ENCODE measurements around the gene DAPK2.

Gene DAPK2

GRCh38 chr15:64024172-64025050 is 21.9 kb downstream of the DAPK2 start:
- DNase-seq (ENCODE audit: low read depth in 2 of 2) = no peak

DNA sequence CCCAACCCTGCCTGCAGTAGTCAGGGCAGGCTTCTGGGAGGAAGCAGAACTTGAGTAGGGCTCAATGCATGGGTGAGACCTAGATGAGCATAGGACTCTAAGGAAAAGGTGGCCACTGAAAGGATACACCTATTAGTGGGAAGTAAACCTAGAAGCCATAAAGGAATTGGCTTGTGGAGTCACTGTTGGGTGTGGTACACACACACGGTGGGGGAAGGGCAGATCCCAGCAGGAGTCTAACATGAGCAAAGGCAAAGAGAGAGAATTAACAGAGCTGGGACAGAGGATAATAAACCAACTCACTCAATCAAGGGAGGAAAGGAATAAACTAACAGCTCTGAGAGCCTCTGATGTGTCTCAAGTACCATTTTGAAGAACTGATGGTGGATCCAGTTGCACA is 23.1 kb downstream of the DAPK2 start:
- DNase-seq (ENCODE audit: low read depth in 2 of 2) = no peak

GRCh38 chr15:64022571-64022970 is 23.7 kb downstream of the DAPK2 start:
- DNase-seq (ENCODE audit: low read depth in 2 of 2) = no peak

GRCh38 chr15:64019764-64020163 is 26.5 kb downstream of the DAPK2 start:
- DNase-seq (ENCODE audit: low read depth in 2 of 2) = no peak

- DNase-seq (ENCODE audit: low read depth in 2 of 2) = no peak
Observed at GRCh38 chr15:64017591-64018163, 28.6 kb downstream of the DAPK2 start.

GRCh38 chr15:64017082-64017588 is 29.1 kb downstream of the DAPK2 start:
- DNase-seq (ENCODE audit: low read depth in 2 of 2) = no peak

GRCh38 chr15:64016257-64016656 is 30.0 kb downstream of the DAPK2 start:
- DNase-seq (ENCODE audit: low read depth in 2 of 2) = no peak

GRCh38 chr15:64014995-64015394 is 31.3 kb downstream of the DAPK2 start:
- DNase-seq (ENCODE audit: low read depth in 2 of 2) = no peak

GRCh38 chr15:64013179-64014062 is 32.9 kb downstream of the DAPK2 start:
- no peak for DNase-seq (ENCODE audit: low read depth in 2 of 2)

- no peak for DNase-seq (ENCODE audit: low read depth in 2 of 2)
Observed at GRCh38 chr15:64011736-64012135, 34.5 kb downstream of the DAPK2 start.

DNA sequence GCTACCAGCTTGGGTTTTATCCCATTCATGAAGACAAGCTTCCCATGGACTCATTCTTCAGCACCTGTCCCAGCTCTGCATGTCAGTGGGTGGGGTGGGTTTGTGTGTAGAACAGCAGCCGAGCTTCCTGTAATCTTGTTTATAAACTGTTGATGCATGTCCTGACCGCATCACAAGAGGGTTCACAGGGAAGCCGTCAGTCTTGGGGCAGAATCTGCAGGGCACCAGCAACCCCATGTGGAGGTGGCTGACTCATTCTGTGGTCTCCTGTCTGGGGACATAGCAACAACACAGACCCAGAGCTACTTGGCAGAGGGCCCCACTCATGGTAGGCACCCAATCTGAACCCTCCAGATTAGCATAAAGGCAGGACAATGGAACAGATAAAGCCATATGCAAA is 35.6 kb downstream of the DAPK2 start:
- peak; percentile 22 to 72 for DNase-seq (ENCODE audit: low read depth in 2 of 2)

- DNase-seq (ENCODE audit: low read depth in 2 of 2) = peak in 1 of 2 donors; percentile 34
Observed at GRCh38 chr15:64009798-64010261, 36.5 kb downstream of the DAPK2 start.

DNA sequence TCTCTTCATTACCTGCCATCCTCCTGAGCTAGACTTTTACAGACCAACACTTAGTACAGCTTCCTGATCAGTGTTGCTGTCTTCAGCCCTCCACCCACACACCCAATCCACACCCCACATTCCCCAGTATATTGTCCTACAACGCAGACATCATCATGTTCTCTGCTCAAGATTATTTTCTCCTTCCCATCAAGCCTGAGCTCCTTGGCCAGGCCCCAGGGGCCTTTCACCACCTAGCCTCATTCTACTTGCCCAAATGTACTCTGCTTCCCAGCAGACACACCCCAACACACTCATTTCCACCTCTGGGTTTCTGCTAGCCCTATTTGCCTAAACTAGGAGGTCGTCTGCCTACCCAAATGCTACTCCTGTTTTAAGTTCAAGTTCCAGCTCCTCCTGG is 37.0 kb downstream of the DAPK2 start:
- no peak for DNase-seq (ENCODE audit: low read depth in 2 of 2)

- no peak for DNase-seq (ENCODE audit: low read depth in 2 of 2)
Observed at GRCh38 chr15:64008177-64008576, 38.1 kb downstream of the DAPK2 start.

DNA sequence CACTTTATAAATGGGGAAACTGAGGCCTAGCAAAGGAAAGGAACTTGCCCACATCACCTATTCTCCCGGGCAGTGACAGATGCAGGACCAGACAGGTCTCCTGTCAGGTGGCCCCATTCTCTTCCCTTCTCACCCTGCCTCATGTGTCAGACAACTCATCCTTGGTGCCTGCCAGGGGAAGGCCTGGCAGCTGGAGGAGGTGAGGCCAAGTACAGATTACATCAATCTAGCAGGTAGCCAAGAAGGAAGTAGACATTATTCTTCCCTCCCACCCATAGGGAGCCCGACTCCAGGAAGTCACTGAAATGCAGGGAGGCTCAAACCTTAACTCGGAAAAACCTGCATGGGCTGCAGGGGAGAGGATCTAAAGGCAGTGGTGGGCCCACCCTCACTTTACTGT is 39.6 kb downstream of the DAPK2 start:
- DNase-seq (ENCODE audit: low read depth in 2 of 2) = no peak

DNA sequence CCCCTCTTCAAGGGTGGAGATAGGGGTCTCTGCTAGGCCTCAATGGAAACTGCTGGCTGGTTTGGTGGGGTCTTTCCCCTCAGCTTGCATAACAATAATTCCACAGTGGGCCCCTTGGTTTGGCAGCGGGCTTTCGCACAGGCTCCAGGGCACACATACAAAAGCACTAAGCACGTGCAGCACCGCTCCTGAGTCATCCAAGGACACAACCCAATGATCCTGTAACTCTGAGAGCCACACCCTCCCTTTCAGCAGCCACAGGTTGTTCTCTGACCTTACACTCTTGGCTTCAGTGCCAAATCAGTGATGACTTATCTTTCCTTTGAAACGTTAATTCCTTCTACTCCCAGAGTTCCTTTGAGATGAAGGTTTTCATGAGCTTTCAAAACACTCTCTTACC is 41.7 kb downstream of the DAPK2 start:
- no peak for DNase-seq (ENCODE audit: low read depth in 2 of 2)

DNA sequence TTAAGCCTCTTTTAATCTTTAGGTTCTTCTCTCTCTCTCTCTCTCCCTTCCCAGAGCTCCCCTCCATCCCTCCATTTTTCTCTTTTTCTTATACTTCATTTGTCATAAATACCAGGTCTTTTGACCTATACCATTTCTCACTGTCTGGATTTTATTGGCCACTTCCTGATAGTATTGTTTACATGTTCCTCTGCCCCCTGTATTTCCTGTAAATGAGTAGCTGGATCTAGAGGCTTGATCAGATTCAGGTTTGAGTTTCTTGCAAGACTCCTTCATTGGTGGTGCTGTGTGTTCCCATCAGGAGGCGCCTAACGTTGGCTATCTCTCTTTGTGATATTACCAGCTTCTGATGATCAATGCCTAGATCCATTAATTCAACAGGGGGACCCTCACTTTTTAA is 42.2 kb downstream of the DAPK2 start:
- no peak for DNase-seq (ENCODE audit: low read depth in 2 of 2)

DNA sequence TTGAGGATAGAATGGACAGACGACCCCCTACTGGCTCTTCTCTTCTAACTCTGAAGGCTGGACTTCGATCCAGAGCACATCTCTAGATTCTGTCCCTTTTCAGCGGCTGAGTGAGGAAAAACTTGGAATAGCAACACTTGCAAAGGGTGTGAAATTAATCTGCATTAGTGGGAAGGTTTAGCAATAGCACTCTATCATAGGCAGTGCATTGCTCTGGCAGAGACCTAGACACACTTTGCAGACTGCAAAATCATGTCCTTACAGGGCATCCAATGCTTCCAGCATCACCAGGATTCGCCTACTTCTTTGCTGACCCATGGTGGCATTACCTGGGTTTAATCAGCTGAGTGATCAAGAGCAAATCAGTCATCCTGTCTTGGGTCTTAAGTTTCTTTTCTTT is 43.1 kb downstream of the DAPK2 start:
- DNase-seq (ENCODE audit: low read depth in 2 of 2) = no peak

GRCh38 chr15:64001148-64001547 is 45.1 kb downstream of the DAPK2 start:
- no peak for DNase-seq (ENCODE audit: low read depth in 2 of 2)

- no peak for DNase-seq (ENCODE audit: low read depth in 2 of 2)
Observed at GRCh38 chr15:64000183-64000951, 45.9 kb downstream of the DAPK2 start.

GRCh38 chr15:63999177-63999576 is 47.1 kb downstream of the DAPK2 start:
- no peak for DNase-seq (ENCODE audit: low read depth in 2 of 2)
